Neural progenitor cell (in vitro differentiated cells): ENCODE data around the gene MAP2.
"Not testable (repeated sequence)": the region's sequence is repeated elsewhere in the genome, so short reads cannot be mapped to it uniquely, and the experiment has no call there.

Experiments
- EZH2phosphoT487 ChIP-seq: fragments of 200-600 bp; sonication (generic); IDR thresholded peaks from 2 replicates; pipeline ENCODE4 v1.6.1; 2017; ENCODE audit warnings: antibody characterized with exemption
- TF ChIP-seq, protein P1 (sequence below): fragments of 200-600 bp; sonication (generic); IDR thresholded peaks from 2 replicates; pipeline ENCODE4 v1.5.1; 2017; ENCODE audit warnings: antibody characterized with exemption, mild to moderate bottlenecking

DNA sequence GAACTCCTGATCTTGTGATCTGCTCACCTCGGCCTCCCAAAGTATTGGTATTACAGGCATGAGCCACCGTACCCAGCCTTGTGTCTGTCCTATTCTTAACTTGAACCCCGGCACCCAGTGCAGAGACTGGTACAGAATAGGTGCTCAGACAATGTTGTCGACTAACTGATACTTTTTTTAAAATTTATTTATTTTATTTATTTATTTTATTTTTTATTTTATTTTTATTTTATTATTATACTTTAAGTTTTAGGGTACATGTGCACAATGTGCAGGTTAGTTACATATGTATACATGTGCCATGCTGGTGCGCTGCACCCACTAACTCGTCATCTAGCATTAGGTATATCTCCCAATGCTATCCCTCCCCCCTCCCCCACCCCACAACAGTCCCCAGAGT lies 174.4 kb downstream of the MAP2 start:
- TF ChIP-seq, protein P1, sequence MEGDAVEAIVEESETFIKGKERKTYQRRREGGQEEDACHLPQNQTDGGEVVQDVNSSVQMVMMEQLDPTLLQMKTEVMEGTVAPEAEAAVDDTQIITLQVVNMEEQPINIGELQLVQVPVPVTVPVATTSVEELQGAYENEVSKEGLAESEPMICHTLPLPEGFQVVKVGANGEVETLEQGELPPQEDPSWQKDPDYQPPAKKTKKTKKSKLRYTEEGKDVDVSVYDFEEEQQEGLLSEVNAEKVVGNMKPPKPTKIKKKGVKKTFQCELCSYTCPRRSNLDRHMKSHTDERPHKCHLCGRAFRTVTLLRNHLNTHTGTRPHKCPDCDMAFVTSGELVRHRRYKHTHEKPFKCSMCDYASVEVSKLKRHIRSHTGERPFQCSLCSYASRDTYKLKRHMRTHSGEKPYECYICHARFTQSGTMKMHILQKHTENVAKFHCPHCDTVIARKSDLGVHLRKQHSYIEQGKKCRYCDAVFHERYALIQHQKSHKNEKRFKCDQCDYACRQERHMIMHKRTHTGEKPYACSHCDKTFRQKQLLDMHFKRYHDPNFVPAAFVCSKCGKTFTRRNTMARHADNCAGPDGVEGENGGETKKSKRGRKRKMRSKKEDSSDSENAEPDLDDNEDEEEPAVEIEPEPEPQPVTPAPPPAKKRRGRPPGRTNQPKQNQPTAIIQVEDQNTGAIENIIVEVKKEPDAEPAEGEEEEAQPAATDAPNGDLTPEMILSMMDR: not testable (repeated sequence)
- not testable (repeated sequence) for TF ChIP-seq EZH2phosphoT487
